ENCODE data around the gene IL1RAPL1.

DNA sequence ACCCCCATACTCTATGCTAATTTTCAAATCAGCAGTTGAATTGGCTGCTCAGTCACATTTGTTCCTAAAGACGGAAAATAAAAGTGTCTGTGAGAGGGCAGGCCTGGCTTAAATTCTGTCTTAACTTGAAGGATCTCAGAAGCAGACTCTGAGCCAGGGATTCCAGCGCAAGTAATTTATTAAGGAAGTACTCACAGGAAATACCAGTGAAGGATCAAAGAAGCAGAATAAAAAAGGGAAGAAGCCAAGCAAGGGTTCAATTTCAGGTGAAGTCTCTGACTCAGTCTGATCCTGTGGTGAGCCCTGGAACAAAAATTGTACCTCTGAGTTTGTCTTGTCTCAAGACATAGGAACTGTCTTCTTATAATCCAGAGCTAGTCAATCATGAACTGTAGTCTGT is 52.2 kb downstream of the IL1RAPL1 start:
- TF ChIP-seq, protein P1, sequence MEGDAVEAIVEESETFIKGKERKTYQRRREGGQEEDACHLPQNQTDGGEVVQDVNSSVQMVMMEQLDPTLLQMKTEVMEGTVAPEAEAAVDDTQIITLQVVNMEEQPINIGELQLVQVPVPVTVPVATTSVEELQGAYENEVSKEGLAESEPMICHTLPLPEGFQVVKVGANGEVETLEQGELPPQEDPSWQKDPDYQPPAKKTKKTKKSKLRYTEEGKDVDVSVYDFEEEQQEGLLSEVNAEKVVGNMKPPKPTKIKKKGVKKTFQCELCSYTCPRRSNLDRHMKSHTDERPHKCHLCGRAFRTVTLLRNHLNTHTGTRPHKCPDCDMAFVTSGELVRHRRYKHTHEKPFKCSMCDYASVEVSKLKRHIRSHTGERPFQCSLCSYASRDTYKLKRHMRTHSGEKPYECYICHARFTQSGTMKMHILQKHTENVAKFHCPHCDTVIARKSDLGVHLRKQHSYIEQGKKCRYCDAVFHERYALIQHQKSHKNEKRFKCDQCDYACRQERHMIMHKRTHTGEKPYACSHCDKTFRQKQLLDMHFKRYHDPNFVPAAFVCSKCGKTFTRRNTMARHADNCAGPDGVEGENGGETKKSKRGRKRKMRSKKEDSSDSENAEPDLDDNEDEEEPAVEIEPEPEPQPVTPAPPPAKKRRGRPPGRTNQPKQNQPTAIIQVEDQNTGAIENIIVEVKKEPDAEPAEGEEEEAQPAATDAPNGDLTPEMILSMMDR (IDR thresholded peaks at IDR 0.05), result no peak
- TF ChIP-seq POLR2A (IDR thresholded peaks at IDR 0.05), result no peak
